OCI-M1 (cell line): ENCODE results near the gene WDR59.
"Not testable (repeated sequence)": the region's sequence is repeated elsewhere in the genome, so short reads cannot be mapped to it uniquely, and the experiment has no call there.

ENCODE experiments used
- DNase-seq: peaks from one replicate; lab custom pipeline; 2025; lab: John Stamatoyannopoulos, UW

Gene WDR59

DNA sequence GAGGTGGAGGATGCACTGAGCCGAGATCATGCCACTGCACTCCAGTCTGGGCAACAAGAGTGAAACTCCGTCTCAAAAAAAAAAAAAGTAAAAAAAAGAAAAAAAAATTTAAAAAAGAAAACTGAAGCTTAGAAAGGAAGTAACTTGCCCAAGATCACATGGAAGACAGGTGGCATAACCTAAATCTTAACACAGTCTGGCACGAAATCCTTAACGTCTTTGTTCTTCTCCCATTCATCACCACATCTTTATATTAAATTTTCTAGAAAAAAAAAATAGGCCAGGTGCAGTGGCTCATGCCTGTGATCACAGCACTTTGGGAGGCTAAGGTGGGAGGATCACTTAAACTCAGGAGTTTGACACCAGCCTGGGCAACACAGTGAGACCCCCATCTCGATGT lies 9.3 kb downstream of the WDR59 start:
- DNase-seq = no peak

DNA sequence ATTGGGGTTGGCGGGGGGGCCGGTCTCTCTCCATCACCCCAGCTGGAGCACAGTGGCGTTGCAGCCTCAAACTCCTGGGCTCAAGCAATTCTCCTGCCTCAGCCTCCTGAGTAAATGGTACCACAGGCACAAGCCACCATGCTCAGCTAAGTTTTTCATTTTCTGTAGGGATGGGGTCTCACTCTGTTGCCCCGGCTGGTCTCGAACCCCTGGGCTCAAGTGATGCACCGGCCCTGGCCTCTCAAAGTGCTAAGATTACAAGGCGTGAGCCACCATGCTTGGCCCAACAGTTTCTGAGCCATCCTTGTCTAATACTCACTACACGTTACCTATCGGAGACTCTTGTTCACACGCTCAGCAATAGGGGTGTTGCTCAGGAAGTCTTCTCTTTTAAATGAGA lies 11.6 kb downstream of the WDR59 start:
- no peak for DNase-seq

DNA sequence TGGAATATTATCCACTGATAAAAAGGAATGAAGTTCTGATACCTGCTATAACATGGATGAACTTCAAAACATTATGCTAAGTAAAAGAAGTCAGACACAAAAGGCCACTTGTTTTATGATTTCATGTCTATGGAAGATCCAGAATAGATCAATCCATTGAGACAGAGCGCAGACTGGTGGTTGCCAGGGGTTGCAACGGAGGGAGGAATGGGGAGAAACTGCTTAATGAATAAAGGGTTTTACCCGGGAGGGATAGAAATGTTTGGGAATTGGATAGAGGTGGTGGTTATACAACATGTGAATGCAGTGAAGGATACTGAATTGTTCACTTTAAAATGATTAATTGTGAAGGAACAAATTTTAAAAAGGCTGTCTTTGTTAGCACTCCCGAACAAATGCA lies 30.2 kb downstream of the WDR59 start:
- DNase-seq = no peak

DNA sequence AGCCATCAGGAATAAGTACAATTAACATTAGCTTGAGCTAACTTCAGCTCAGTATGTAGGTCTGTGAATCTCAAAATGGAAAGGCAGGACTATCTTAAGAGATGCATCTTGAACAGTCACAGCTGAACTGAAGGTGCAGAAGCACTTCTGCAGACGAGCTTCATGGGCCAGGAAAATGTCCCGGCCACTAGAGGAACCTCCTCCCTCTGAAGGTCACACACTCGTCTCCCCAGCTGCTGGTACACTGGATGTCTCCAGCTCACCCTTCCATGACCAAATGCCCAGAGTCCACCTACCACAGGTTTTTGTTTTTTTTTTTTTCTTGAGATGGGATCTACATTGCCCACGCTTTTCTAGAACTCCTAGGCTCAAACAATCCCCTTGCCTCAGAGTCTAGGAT lies 33.2 kb downstream of the WDR59 start:
- no peak for DNase-seq

DNA sequence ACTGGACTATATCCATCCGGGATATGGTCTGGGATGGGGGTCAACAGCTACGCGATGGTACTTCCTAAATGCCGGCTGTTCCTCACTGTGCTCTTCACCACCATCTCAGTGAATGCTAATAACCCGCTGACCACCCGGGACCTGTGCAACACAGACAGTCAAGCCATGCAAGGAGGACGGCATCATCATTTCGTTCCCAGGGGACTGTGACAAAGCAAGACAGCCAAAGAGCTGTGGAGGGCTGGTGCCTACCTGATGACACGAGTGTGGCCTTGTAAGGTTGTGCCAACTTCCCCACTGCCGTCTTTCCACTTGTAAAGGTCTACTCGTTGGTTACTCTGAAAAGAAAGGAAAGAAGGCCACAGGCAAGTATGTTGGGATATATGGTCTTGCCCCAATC lies 33.7 kb downstream of the WDR59 start:
- no peak for DNase-seq

DNA sequence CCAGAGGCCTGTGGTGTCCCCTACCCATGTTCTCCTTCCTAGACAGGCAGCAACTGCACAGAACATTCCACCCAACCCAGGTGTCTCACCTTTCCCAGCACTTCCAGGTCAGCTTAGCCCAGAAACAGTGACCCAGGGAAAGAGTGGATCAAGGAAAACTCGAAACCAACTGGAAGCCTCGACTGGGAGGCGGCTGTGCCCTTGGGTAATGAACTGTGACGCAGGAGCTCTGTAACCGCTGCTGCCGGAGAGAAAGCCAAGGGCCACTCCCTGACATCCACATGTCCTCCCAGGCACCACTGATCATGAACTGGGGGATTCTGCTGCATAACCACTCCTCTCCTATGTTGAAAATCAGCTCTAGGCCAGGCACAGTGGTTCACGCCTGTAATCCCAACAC lies 34.4 kb downstream of the WDR59 start:
- DNase-seq = no peak

DNA sequence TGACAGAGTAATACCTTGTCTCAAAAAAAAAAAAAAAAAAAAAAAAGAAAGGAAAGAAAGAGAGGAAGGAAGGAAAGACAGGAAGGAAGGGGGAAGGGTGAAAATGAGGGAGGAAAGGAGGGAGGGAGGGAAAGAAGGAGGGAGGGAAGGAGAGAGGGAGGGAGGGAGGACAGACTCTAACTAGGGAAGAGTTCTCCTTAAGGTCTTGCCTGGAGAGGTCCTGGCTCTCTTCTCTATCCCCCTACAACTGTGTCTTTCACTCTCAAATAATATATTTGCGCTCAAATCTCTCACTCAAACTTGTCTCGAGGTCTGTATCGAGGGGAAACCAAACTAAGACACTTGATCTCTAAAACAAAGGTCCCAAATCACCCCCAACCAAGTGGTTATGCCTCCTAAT lies 35.6 kb downstream of the WDR59 start:
- DNase-seq = no peak

DNA sequence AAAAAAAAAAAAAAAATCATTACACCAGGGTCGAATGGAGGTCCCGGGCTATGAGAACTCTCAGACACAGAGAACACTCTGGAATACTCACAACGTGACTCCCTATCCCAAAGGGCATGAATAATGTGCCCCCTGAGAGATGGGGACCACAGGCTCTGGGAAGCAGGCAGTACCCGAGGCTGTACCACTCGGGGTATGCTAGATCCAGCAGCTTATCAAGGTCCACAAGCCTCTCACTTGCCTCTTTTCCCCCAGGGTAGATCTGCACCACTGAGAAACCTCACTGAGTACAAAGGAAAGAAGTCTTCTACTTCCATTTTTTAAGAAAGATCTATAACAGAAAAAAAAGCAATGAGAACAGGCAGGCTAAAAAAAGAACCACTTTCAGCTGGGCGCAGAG lies 40.5 kb downstream of the WDR59 start:
- no peak for DNase-seq

DNA sequence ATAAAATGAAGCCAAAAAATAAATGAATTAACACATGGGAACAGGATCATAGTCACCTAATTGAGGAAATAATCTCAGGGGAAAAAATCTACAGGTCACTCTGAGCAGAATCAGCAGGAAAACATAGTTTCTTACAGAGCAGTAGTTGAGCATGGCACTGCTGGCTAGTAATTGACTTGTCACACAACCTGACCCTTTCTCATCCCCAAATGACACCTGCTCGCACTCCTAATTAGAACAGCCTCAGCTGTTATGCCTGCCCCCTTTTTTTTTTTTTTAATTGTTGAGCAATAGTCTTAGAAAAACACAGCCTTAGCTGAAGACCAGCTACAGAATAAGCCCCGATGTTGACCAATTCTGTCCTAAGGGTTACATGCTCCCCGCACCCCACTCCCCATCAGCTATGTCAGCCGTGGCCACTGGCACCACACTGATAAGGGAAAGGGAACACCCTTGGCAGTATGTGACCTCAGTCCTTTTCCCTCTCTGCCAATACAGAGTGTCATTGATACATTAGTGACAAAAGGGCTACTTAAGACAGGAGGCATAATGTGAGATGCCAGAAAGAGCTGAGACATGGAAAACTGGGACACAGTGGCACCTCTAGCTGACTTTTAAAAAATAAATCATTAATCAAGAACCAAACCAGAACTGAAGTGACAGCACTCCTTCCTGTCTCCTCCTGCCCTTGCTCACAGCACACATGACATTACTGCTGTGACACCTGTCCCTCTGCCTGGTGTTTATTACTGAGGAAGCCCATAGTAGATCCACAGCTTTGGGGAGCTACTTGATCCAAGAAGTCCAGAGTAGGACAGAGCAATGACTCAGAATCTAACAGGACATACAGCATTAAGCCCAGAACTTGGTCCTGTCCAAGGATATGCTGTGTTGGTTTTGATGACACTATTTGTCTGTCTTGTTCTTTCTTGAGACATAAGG lies 41.7 kb downstream of the WDR59 start:
- peak; percentile 30 for DNase-seq

DNA sequence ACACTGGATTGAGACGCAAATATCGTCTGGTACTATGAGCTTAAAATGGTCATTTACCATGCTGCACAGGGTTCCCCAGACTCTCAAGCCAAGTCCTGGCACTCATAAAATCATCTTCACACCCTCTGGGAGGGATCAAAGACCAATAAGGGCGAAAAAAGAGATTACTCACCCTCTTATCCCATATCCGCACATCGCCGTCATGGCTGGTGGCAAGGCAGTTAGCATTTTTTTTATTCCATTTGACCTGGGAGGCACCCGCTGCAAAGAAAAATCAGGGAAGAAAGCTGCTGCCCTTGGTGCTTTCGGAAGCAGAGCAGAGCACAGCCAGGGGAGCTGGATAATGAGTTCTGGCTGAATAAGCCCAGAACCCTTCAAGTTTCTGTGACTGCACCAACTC lies 42.4 kb downstream of the WDR59 start:
- DNase-seq = no peak

DNA sequence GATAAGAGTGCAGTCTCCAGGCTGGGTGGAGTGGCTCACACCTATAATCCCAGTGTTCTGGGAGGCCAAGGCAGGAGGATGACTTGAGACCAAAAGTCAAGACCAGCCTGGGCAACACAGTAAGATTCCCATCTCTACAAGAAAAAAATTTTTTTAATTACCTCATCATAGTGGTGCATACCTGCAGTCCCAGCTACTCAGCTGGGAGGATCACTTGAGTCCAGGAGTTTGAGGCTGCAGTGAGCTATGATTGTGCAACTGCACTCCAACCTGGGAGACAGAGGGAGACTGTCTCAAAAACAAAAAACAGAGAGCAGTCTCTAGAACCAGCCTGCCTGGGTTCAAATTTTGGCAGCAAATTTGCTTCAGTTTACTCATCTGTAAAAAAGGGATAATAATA lies 45.2 kb downstream of the WDR59 start:
- no peak for DNase-seq

DNA sequence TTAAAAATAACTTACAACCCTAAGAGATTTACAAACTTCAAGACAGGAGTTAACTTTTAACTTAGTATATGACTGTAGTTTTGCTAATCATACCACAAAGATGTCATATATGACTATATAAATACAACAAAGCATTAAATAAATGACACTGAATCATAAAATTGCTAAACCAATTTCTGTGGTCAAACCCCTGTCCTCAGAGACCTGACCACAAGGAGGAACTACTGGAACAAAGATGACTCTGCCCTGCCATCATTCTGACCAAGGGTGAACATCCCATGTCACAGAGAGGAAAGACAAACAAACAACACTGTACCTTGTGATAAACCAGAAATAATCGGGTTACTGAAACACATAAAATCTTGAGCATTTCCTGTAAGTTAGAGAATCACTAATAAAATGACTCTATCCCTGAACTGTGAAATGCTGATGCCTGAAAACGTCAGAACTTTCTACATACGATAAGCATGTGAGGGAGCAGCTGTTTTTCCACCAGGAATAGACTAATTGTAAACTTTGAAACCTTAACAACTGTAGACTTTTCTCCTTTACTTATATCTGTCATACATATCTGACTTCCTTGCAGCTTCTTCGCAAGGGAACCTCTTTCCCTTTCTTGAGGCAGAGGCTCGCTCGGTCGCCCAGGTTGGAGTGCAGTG lies 47.9 kb downstream of the WDR59 start:
- DNase-seq = peak; percentile 73

DNA sequence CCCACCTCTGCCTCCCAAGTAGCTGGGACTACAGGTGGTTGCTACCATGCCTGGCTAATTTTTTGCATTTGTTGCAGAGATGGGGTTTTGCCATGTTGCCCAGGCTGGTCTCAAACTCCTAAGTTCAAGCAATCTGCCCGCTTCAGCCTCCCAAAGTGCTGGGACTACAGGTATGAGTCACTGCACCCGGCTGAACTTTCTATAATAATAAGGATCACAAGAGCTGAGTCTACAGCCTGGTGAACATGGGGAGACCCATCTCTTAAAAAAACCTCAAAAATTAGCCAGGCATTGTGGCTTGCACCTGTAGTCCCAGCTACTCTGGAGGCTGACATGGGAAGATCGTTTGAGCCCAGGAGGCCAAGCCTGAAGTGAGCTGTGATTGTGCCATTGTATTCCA lies 53.5 kb downstream of the WDR59 start:
- no peak for DNase-seq

DNA sequence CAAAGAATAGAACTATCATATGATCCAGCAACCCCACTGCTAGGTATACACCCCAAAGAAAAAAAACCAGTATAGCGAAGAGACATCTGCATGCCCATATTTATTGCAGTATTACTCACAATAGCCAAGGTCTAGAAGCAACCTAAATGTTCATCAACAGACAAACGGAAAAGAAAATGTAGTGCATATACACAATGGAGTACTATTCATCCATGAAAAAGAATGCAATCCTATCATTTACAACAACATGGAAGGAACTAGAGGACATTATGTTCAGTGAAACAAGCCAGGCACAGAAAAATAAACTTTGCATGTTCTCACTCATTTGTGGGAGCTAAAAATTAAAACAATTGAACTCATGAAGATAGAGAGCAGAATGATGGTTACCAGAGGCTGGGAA lies 55.3 kb downstream of the WDR59 start:
- DNase-seq = no peak

DNA sequence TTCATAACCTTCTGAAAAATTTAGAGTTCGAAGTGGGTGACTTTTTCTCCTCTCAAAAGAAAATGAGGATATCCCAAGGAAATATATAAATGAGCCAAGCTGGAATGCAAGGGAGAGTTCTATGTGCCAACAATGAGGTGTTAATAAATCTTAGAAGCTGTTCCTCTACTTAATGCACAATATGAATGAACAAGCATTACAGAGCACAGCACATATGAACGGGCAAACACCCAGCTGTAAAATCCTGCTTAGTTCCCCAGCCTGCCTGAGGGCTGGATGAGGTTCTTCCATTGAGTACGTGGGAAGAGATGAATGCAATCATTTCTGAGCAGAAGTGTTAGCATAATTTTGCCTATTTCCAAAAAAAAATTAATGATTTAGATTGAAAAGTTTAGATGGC lies 58.1 kb downstream of the WDR59 start:
- DNase-seq = no peak

DNA sequence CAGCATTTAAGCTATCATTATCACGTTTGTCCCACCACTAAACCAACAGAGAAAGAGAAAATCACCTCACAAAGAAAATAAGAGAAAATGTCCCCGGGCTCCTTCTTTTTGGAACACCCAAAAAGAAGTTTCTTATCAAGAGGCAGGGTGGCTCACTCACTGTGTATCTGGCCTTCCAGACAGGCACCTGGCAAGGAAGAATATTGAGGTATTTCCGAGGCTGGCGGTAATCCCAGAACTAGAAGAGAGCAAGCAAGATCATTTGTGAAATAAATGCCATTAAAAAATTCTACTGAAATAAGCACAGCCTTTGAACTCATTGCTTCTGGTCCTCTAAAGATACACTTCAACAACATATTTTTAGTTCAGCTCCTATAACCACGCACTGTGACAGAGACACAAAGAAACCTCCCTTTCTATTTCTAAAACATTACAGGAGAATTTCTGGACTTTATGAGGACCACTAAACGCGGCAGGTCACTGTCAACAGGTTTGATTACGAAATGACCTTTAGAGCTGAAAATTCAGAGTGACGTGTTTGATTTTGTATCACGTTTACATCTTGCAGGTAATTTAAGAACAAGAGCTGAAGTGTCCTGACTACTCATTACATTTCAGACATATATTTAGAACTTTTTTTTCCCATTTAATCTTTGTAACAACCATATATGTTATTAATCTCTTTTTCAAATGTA lies 61.0 kb downstream of the WDR59 start:
- no peak for DNase-seq

DNA sequence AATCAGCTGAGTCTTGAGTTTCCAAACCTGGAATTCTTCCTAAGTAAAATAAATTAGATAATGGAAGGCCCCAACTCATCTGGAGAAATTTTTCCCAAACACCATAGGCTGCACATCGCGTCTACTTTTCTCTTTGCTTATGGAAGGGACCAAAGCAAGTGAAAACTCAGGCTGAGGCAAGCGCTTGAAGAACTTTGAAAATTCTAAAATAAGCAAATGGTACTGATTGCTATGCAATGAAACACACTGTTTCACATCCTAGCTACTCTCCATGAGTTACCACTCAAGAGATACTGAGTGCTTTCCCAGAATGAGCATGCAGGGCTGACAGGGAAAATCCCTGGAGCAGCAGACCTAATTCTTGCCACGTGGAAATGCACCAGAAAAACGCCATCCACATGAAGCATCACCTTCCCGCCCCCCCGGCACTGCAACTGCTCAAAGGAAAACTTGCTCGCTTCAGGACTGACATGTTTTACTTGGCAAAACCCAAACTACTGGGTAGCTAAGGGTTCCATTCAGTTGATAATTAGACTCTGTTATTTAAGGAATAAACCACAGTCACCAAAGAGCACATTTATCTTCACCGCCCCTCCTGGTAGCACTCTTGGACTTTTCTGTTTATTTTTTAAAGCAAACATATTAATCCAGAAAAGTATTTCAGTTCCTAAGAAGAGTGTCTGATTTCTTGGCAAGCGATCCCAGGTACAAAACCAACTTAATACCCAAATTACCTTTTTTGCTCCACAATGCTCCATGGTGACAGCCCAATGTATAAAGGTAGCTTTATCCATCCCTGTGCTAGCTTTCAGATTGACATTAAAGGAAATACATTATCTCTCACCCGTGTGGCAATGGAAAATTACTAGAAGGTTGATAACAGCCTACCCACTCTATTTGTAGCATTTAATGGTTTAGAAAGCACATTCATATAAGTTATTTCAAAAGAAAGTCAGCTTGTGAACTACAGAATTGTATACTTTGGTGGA lies 62.5 kb downstream of the WDR59 start:
- DNase-seq = no peak

DNA sequence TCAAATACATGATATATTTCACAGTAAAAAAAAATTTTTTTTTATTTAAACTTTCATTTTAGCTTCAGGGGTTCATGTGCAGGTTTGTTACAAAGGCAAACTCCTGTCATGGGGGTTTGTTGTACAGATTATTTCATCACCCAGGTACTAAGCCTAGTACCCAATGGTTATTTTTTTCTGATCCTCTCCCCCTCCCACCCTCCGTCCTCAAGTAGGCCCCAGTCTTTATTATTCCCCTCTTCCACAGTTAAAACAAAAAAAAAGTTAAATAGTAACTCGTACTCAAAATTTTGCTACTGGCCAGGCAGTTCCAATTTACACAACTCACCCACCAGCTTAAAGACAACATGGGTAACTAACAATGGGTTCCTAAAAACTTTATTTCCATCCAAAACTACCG lies 63.9 kb downstream of the WDR59 start:
- no peak for DNase-seq

DNA sequence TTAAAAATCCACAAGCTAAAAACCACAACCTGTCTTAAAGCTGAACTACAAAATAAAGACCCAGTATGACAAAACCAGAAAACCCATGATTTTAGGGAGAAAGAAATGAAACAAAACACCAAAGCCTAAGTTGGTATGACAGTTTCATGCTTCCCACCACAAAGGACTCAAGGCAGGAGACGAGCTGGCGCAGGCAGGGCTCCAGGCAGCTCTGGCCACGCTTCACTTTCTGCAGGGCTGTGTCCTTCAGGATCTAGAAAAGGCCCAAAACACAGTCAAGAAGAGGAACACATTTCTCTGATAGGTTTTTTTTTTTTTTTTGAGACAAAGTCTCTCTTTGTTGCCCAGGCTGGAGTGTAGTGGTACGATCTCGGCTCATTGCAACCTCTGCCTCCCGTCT lies 75.3 kb downstream of the WDR59 start:
- no peak for DNase-seq

DNA sequence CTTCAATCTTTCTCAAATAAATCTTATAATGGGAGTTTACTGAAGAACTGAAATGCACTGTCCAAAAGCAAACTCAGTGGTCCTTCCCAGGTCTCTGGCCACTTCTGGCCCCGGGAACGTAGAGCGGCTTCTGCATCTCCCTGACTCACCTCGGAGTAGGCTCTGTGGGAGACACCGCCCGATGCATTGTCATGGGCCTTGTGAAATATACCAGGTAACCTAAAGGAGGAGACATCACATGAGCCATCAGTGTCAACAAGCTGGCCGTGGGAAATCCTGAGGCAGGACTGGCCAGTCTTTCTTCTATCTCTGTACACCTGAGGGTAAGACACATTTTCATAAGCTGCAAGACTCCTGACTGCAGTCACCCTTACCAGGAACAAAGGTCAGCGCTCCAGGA lies 76.2 kb downstream of the WDR59 start:
- not testable (repeated sequence) for DNase-seq

DNA sequence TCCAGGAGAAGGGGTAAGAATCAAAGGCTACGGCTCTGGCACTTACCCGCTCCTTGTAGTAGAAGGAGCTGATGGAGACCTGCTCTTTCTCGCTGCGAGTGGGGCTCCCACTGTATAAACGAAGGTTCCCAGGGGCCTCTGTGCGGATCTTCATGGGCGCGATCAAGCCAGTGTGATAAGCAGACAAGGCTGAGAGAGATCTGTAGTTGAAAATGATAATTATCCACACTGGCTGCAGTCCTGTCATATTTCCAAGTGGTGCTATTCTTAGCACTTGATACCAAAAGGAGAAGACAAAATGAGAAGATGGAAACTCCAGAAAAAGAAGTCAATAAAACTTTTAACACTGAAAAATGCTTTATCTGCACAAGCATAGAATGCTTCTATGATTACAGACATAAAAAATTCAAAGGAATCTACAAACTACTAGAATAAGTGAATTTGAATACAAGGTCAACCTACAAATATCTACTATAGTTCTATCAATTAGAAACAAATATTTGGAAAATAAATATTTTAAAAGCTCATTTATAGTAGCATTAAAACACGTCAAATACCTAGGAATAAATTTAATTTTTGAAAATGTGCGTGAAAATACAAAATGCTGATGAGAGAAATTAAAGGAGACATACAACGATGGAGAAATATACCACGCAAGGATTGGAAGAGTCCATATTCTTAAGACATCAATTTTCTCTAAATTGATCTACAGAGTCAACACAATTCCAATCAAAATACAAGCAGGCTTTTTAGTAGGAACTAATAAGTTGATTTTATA lies 80.8 kb downstream of the WDR59 start:
- DNase-seq = peak; percentile 2
